ENCODE measurements around the gene WDR72.

The WDR72 gene

DNA sequence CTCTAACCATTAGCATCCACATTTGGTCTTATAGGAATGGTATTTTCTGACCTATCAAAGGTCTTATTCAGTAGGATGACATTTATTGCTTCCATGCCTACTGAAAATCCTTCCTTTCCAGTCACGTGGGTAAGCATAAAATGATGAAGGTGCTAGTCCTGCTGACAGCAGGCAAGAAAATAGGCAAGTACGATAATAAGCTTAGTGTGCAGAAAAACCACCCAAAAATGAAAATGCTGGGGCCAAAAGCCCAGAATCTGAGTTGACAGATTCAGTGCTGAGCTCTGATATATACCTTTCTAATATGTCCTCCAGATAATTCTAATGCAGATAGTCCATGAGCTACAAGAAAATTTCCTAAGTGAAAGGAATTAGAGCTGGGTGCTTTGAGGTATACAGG, 194.8 kb downstream of the WDR72 start:
- no peak for TF ChIP-seq POLR2AphosphoS5 (IDR thresholded peaks at IDR 0.05; ENCODE audit: low read depth)
- TF ChIP-seq SPI1 (IDR thresholded peaks at IDR 0.05; ENCODE audit: borderline replicate concordance, low read depth): no peak
- no peak for TF ChIP-seq REST (IDR thresholded peaks at IDR 0.05; ENCODE audit: insufficient replicate concordance, low read depth)
- TF ChIP-seq, protein P1, sequence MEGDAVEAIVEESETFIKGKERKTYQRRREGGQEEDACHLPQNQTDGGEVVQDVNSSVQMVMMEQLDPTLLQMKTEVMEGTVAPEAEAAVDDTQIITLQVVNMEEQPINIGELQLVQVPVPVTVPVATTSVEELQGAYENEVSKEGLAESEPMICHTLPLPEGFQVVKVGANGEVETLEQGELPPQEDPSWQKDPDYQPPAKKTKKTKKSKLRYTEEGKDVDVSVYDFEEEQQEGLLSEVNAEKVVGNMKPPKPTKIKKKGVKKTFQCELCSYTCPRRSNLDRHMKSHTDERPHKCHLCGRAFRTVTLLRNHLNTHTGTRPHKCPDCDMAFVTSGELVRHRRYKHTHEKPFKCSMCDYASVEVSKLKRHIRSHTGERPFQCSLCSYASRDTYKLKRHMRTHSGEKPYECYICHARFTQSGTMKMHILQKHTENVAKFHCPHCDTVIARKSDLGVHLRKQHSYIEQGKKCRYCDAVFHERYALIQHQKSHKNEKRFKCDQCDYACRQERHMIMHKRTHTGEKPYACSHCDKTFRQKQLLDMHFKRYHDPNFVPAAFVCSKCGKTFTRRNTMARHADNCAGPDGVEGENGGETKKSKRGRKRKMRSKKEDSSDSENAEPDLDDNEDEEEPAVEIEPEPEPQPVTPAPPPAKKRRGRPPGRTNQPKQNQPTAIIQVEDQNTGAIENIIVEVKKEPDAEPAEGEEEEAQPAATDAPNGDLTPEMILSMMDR (IDR thresholded peaks at IDR 0.05; ENCODE audit: insufficient read depth, low read length): no peak
- TF ChIP-seq GABPA (IDR thresholded peaks at IDR 0.05; ENCODE audit: low read depth): no peak
- Histone ChIP-seq H3K27me3 (ENCODE audit: insufficient read depth, poor library complexity, severe bottlenecking) (no peaks in the 10 kb centered on the region), H3K4me3 (replicated peaks; ENCODE audit: insufficient read depth, low read length) (no peak overlapping the region), H3K27ac (replicated peaks) (no peak overlapping the region)
- DNase-seq (ENCODE audit: low read depth in 1 of 2, low spot score in 1 of 2): no peak

DNA sequence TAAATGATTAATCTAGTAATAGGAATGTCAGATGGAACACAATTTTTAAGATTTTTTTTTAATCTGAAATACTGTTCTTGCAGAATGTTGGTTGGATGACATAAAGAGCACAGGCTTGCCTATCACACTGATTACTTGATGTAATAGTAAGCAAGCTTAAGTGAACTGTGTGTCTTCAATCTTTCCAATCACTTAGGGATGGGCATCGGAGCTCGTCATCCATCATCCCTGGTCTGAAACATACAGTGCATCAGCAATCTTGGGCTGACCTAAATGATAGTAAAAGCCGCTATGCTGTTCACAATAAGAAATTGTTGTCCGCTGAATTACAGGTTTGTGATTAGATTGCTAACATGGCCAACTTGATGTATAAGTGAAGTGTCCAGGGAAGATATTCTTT, 195.8 kb downstream of the WDR72 start:
- no peak overlapping the region for H3K4me3 ChIP-seq (replicated peaks; ENCODE audit: insufficient read depth, low read length)
- H3K27me3 ChIP-seq (ENCODE audit: insufficient read depth, poor library complexity, severe bottlenecking): no peaks in the 10 kb centered on the region
- TF ChIP-seq REST (IDR thresholded peaks at IDR 0.05; ENCODE audit: insufficient replicate concordance, low read depth): no peak
- TF ChIP-seq, protein P1 (IDR thresholded peaks at IDR 0.05; ENCODE audit: insufficient read depth, low read length): no peak
- TF ChIP-seq GABPA (IDR thresholded peaks at IDR 0.05; ENCODE audit: low read depth): no peak
- no peak for TF ChIP-seq POLR2AphosphoS5 (IDR thresholded peaks at IDR 0.05; ENCODE audit: low read depth)
- no peak for TF ChIP-seq SPI1 (IDR thresholded peaks at IDR 0.05; ENCODE audit: borderline replicate concordance, low read depth)
- DNase-seq (ENCODE audit: low read depth in 1 of 2, low spot score in 1 of 2): no peak
- H3K27ac ChIP-seq (replicated peaks): no peak overlapping the region

GRCh38 chr15:53559364-53560277, 199.8 kb downstream of the WDR72 start:
- H3K27ac ChIP-seq (replicated peaks): no peak overlapping the region
- peaks cover 9% of the 10 kb centered on the region for H3K27me3 ChIP-seq (ENCODE audit: insufficient read depth, poor library complexity, severe bottlenecking)
- DNase-seq (ENCODE audit: low read depth in 1 of 2, low spot score in 1 of 2): no peak
- H3K4me3 ChIP-seq (replicated peaks; ENCODE audit: insufficient read depth, low read length): no peak overlapping the region
- no peak for TF ChIP-seq POLR2AphosphoS5 (IDR thresholded peaks at IDR 0.05; ENCODE audit: low read depth)

DNA sequence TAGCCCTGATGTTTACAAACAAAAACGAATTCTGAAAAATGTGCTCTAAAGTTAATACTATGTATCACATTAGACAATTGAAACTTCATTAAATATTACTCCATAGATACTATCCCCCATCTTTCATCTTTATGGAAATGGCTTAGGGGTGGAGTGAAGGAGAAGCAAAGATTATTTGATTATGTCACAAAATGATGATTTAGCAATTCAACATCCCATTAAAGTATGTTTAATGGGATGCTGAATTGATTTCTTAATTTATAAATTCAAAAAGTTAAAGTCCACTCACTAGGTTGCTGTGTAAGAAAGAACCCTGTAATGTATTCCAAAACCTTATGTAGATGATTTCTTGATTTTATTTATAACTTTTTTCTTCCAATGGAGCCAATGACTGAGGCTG, 201.1 kb downstream of the WDR72 start:
- no peak overlapping the region for H3K27ac ChIP-seq (replicated peaks)
- peaks cover 9% of the 10 kb centered on the region for H3K27me3 ChIP-seq (ENCODE audit: insufficient read depth, poor library complexity, severe bottlenecking)
- DNase-seq (ENCODE audit: low read depth in 1 of 2, low spot score in 1 of 2): no peak
- TF ChIP-seq GABPA (IDR thresholded peaks at IDR 0.05; ENCODE audit: low read depth): no peak
- no peak for TF ChIP-seq POLR2AphosphoS5 (IDR thresholded peaks at IDR 0.05; ENCODE audit: low read depth)
- TF ChIP-seq REST (IDR thresholded peaks at IDR 0.05; ENCODE audit: insufficient replicate concordance, low read depth): no peak
- no peak for TF ChIP-seq SPI1 (IDR thresholded peaks at IDR 0.05; ENCODE audit: borderline replicate concordance, low read depth)
- TF ChIP-seq, protein P1 (IDR thresholded peaks at IDR 0.05; ENCODE audit: insufficient read depth, low read length): no peak
- no peak overlapping the region for H3K4me3 ChIP-seq (replicated peaks; ENCODE audit: insufficient read depth, low read length)
